Activated CD8-positive, alpha-beta memory T cell treated with anti-CD3 and anti-CD28 coated beads, Interleukin-2, amount 50 U/mL, for 24 hours (primary cell): ENCODE results near the gene CDK2.

Experiments used
- DNase-seq: peaks from one replicate; pipeline ENCODE4 v3.0.0-alpha.2; 2020; ENCODE audit errors: extremely low read depth

Gene CDK2

DNA sequence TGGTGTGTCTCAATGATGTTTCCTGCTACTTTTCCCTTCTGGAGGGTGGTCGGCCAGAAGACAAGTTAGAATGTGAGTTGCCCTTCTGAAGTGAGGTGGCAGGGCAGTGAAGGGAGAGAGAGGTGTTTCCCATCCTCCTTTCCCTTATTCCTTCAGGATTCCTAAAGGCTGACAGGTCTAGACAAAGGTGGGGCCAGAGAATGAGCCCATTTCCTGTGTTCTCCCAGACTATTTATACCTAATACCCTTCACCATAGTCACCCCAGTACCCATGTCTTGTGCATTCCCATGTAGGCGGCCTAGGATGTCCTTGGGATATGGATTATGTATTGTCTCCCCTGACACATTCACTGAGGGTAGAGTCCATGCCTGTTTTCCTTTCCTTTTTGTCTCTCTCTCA is 28.6 kb upstream of the CDK2 start:
- no peak for DNase-seq

DNA sequence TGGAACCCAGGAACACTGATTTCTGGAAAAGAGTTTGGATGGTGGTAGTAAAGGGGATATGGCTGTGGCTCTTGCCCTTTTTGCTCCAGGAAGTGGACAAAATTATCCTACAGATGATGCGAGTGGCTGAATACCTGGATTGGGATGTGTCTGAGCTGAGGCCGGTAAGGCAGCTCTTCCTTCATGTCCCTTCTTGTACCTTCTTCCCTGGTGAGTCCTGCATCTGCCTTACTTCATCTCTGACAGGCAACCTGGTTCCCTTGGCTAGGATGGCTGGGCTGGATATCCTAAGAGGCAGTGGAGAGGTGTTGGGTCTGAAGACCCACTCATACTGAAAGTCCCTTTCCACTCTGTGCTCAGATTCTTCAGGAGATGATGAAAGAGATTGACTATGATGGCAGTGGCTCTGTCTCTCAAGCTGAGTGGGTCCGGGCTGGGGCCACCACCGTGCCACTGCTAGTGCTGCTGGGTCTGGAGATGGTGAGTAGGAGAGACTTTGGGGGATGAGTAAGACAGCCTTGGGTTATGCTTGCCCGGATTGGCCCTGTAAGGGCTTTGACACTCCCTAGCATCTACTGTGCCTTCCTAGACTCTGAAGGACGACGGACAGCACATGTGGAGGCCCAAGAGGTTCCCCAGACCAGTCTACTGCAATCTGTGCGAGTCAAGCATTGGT is 27.7 kb upstream of the CDK2 start:
- no peak for DNase-seq

DNA sequence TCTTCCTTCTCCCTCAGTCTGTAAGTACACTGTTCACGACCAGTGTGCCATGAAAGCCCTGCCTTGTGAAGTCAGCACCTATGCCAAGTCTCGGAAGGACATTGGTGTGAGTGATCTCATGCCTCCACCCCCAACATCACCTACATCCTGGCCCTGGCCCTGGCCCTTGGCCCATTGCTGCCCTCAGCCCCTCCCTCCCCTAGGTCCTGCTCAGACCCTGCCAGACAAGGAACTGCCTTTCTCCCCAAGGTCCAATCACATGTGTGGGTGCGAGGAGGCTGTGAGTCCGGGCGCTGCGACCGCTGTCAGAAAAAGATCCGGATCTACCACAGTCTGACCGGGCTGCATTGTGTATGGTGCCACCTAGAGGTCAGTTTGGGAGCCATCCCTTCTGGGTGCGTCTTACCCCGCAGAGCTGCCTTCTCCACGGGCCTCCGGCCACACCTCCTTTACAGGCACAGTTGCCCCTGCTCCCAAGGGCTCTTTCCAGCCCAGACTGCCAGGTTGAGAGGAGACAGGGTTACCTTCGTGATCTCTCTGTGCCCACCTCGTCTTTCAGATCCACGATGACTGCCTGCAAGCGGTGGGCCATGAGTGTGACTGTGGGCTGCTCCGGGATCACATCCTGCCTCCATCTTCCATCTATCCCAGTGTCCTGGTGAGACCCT is 26.4 kb upstream of the CDK2 start:
- DNase-seq = peak; percentile 61

DNA sequence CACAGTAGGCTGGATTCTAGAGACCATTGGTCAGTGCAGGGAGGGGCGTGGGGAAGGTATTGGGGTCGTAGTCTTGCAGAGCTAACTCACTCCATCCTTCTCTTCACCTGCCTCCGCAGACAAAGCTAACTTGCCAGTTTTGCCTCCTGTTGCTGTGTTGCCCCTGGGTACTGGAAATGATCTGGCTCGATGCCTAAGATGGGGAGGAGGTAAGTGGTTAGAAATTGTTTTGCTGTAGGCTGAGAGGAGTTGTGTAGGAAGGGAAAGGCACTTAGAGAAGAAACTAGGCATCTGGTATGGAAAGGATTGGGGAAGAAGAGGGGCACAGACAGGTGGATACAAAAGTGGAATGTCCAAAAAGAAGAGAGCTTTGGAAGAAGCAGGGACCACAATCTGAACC is 24.6 kb upstream of the CDK2 start:
- no peak for DNase-seq

DNA sequence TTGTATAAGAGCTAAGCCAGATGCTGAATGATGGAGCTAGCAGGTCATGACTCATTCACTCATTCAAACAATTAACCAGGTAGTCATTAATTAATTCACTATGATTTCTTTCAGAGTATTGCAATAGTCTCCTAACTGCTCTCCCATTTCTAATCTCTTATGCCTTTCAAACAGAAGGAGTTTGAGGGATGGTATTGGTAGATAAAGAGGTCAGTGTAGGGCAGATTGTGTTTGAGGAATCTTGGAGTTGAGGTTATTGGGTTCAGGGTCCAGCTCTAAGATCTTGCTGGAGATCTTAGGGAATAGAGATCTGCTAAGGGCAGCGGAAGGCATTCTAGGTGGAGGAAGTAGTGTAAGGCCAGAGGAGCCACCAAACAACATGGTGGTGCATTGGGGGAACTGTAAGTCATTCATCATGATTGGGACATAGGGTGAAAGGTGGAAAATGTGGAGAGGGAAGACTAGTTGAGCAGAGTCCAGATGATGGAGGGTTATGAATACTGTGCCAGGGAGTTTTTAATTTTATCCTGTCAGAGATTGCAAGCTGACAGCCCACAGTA is 24.0 kb upstream of the CDK2 start:
- no peak for DNase-seq

DNA sequence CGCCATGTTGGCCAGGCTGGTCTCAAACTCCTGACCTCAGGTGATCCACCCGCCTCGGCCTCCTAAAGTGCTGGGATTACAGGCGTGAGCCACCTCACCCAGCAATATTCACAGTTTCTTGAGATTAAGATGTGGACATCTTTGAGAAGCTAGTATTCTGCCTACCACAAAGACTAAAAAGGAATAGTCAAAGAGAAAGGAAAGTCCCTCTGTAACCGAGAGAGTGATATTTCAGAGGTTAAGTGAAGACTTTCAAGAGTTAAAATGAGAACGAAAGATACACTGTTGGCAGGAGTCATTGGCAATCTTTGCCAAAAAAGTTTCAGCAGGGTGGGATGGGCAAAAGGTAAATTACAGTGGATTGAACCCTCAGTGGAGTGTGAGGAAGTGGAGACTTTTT is 20.1 kb upstream of the CDK2 start:
- DNase-seq = no peak

DNA sequence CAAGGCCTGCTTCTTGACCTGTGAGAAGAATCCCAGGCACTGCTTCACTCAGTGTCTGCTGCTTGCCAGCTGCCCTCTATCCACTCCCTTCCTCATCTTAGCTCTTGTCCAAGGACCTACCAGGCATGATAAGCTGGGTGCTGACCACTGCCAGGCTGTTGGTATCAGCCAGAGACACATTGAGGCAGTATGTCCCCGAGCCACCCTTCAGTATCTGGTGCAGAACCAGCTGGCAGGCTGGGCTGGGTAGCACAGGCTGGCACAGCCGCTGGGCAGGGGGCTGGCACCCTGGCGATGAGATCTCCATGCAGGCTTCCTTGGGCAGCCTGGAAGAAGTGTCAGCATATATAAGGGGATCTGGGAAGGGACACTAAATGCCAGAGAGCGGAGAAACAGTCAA is 11.3 kb upstream of the CDK2 start:
- DNase-seq = no peak

DNA sequence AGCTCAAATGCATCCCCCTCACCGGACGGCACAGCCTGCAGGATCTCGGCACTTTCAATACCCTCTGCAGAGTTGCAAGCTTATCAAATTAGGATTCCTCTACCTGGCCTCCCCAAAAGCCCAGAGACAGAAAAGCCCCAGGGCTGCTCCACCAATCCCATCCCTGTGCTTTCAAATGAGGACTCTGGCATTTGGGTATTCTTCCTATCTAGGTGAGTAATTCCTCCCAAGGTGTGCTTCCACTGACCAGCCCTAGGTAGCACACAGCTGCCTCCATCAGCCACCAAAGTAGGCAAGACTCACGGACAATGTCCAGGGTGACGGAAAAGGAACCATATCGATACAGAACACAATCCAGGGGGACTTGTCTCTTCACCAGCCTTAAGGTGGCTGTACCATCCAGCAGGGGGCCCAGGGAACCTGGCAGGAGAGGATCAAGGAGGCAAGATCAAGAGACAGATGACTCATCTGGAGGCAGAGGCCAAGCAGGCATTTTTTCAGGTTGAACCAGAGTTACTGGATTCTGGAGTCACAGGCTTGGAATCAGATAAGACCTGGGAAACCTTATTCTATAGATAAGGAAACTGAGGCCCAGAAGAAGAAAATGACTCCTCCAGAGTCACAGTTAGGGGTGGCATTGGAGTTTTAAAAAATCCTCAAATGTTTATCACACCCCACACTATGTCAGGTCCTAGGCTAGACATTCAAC is 10.7 kb upstream of the CDK2 start:
- no peak for DNase-seq

DNA sequence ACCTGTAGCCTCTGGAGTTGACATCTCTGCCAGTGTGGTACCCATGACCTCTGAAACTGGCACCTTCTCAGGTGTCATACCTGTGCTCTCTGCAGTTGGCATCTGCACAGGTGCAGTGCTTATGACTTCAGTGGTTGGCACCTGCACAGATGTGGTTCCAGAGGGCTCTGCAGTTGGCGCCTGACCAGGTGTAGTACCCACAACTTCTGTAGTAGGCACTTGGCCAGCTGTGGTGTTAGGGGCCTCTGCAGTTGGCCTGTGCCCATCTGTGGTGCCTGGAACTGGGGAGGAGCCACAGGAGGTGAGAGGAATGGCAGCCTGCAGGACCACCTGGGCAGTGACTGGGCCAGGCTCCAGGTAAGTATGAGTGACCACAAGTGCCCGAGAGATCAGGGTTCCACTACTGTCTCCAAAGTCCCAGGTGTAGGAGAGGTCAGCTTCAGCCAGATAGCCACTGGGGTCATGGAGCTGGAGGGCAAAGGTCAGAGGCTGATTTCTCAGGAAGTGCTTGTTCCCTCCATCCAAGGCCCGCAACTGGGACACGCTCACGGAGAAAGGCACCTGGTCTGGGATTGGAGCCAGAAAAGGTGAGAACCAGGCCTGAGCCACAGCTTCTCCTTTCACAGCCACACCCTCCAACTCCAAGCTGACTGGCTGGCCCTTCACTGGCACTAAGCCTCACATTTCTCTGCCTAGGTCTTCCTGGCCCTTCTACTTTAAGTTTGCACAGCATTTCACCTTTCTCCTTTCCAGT is 9.3 kb upstream of the CDK2 start:
- DNase-seq = no peak

DNA sequence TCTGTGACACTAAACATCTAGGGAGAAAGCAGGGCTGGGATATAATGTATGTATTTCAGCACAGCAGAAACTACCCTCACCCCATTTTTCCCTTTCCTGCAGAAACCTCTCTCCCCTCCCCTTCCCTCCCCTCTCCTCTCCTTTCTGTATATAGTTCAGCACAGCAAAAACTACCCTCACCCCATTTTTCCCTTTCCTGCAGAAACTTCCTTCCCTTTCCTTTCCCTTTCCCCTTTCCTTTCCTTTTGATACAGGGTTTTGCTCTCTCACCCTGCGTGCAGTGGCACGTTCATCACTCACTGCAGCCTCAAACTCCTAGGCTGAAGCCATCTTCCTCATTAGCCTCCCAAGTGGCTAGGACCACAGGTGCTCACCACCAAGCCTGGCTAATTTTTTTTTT is 2.9 kb upstream of the CDK2 start:
- DNase-seq = no peak

DNA sequence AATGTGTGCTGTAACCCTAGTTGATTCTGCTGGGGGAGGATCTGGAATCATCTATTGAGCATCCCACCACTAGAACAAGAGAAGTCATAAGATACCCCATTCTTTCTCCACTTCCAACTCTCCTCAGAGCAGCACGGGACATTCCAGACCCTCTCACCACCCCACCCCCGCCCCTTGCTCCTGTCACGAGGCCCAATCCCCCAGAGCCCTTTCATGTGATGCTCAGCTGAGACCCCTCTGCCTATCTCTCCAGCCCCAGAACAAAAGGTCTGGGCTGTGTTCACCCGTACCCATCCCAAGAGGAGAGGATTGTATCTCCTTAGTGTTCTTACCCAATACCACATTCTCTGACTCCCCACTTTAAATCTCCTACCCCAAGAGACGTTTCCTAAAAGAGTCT is 1.4 kb upstream of the CDK2 start:
- no peak for DNase-seq

DNA sequence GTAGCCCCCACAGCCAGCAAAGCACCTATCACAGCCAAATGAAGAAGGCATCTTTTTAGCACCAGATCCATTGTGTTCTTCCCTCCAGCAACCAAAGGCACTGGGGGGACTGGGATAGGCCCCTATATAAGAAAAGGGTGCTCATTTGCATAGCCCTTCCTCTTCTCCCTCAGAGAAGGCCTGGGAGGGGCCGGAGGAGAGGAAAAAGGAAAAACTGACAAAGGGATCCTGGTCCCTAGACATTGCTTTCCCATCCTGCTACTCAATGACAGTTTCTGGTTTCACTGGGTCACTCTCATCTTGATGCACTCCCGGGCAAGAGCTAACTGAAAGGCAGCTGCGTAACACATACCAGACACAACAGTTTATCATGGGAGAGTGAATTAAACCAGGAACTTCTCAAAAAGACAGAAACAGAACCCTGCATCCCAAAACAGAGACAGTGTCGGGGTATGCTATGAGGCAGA is 656 bp upstream of the CDK2 start, which contains the start of gene PMEL:
Gene PMEL (minus strand): TSS at position 102 of the 467 bp plus-strand sequence. CDS start 31 bp downstream, at position 71.
- DNase-seq = no peak

DNA sequence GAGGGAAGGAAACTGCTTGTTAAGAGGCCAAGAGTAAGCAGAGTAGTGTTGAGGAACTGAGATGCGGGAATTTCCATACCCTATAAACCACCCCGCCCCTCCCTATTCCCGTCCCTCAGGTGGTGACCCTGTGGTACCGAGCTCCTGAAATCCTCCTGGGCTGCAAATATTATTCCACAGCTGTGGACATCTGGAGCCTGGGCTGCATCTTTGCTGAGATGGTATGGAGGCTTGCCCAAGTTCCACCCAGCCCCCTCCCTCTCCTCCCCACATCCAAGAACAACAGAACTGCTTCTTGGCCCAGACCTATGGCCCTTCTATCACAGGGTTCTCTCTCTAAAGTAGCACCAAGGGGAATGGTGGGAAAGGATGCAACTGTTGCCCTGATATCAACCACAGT is 2.7 kb downstream of the CDK2 start:
- no peak for DNase-seq

DNA sequence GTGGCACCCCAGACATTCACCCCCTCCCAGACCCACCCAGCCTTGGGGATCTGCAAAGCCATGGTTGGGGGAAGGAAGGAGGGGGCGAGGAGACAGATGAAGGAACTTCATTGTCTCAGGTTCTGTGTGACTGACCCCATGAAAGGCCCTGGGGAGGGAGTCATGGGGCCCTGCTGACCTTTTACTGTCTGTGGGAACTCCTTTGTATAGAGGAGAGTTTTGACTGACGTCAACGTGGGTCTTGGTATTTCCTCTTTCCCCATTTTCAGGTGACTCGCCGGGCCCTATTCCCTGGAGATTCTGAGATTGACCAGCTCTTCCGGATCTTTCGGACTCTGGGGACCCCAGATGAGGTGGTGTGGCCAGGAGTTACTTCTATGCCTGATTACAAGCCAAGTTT is 4.1 kb downstream of the CDK2 start:
- DNase-seq = no peak

DNA sequence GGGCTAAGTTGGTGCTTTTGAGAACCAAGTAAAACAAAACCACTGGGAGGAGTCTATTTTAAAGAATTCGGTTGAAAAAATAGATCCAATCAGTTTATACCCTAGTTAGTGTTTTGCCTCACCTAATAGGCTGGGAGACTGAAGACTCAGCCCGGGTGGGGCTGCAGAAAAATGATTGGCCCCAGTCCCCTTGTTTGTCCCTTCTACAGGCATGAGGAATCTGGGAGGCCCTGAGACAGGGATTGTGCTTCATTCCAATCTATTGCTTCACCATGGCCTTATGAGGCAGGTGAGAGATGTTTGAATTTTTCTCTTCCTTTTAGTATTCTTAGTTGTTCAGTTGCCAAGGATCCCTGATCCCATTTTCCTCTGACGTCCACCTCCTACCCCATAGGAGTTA is 5.4 kb downstream of the CDK2 start:
- DNase-seq = no peak

DNA sequence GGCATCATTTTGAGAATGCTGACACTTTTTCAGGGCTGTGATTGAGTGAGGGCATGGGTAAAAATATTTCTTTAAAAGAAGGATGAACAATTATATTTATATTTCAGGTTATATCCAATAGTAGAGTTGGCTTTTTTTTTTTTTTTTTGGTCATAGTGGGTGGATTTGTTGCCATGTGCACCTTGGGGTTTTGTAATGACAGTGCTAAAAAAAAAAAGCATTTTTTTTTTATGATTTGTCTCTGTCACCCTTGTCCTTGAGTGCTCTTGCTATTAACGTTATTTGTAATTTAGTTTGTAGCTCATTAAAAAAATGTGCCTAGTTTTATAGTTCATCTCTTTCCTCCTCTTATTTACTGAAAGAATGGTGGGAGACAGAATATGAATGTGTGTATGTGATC is 5.8 kb downstream of the CDK2 start:
- no peak for DNase-seq

DNA sequence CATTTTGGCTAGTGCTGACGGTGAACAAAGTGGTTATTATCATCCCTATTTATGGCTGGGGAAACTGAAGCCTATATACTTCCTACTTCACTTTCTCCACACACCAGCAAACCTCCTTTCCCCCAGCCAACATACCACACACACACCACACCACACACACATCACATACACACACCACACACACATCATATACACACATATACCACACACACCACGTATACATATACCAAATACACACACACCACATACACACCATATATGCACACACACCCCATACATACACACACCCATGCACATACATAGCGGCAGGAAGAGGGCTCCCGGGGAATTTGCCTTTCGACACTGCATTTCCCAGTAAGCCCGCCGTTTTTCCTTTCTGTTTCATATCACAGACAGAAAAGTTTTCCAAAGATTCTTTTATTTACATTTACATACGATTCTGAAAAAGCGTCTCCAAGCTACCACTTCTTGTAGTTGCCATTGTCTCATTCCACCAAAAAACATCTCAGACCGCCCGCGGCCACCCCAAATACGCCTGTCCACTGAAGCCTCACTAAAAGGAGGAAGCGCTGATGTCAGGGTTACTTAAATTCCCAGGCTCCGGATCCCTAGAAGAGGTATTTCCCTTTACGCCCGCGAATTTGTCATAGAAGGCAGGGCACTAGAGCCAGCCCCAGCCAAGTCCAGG is 6.4 kb downstream of the CDK2 start:
- DNase-seq = no peak

DNA sequence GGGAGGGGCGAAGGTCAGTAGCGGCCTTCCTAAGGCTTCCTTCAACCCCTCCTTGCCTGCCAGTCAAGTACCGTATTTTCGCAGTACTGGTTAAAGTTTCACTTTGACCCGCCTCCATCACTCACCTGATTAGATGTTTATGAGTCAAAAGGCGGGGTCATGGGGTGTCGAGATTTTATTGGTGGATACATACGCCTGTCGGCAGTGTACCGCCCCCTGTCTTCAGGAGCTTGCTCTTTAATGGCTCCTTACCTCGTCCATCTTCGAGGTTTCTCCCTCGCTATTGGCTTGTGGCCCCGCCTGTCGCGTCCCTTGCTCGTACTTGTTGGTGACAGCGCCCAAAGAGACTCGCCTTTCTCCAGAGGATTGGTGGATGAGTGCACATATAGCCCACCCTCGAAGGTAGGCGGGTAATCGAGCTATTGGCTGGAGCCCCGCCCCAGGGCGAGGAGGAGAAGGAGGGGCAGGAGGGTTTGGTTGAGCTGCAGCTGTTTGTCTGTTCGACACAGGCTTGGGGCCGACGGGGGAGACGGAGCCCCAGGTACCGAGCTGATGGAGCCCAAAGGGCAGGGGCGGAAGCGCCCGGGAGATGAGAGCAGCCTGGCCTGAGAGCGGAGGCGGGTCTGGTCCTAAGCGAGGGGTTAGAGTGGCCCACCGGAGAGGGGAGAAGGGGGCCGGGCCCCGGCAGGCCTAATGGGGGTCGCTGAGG is 7.1 kb downstream of the CDK2 start, which contains the start of gene RAB5B:
Gene RAB5B (plus strand): TSS at position 480 of the 709 bp plus-strand sequence. CDS start 12,883 bp downstream, outside the sequence.
- peak; percentile 96 for DNase-seq

DNA sequence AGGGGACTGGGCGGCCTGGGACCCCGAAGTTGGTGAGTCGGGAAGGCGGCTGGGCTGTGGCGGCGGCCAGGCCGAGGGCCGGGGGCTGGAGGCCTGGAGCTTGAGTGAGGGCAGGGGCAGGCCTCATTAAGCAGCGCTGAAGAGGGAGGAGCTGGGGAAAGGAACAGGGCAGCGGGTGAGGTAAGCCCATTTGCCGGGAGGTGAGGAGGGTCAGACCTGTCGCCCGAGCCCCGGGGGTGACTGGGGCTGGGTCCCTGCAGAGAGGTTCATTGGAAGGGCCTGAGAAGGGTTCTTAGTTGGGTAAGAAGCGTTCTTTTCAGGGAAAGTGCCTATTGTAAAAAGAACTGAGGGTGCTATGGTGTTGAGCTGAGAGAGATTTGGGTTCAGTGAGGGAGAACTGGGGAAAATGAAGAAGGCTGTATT is 7.7 kb downstream of the CDK2 start:
- no peak for DNase-seq

DNA sequence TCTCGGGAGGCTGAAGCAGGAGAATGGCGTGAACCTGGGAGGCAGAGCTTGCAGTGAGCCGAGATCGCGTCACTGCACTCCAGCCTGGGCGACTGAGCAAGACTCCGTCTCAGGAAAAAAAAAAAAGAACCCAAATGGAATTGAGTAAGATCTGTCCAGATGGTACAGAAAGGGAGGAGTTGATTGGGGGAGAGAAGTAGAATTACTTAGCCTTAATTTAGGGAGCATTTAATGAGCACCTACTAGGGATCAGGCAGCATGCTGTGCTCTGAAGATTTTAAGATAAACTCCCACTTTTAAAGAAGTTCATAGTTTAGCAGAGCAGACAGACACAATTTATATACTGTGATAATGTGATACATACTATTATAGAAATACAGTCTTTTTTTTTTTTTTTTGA is 11.8 kb downstream of the CDK2 start:
- DNase-seq = no peak

DNA sequence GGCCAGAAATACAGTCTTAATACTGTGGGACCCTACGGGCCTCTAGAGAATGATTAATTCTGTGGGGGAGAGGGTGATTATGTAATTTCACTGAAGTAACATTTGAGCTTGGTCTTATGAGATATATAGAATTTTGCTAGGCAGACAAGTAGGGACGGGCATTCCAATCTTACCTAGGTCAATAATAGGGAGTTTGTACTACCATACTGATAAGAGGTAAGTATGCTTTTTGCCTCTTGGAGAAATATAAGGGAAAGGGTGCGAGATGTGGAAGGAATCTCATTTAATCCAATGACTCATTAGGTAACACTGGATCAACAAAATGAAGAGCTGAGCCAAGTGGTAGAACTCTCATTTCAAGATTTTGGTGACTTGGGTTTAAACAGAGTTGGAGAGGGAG is 12.4 kb downstream of the CDK2 start:
- DNase-seq = no peak
